H1 (cell line): ENCODE results near the gene NID1. TPM values are rescaled to one million over a fixed set of nuclear protein-coding genes. Genes with fewer than 3 reads are reported as not detected.

ENCODE experiments used
- CTCF ChIA-PET: fragments of 300-600 bp; sonication (Branson Sonifier 250); formaldehyde crosslinking; loops from one replicate; lab custom pipeline; 2021; ENCODE audit not compliant: partially characterized antibody; lab: Charles Lee
- POLR2A ChIA-PET: fragments of 300-600 bp; sonication (Branson Sonifier 250); formaldehyde crosslinking; loops from one replicate; lab custom pipeline; 2021; ENCODE audit warnings: inconsistent platforms; ENCODE audit not compliant: partially characterized antibody; lab: Charles Lee
- DNase-seq, 2 experiments: peaks; one replicate each; pipeline versions ENCODE4 v3.0.0 to v3.0.0-alpha.2; 2010 to 2022; ENCODE audit warnings: low spot score in 2 of 2, low read depth in 1 of 2, mixed read lengths in 1 of 2
- FAIRE-seq: peaks from 2 replicates; lab custom pipeline; 2011; peaks lifted over from hg19 to GRCh38; lab: Jason Lieb, UNC
- H2AFZ ChIP-seq: 2 replicates; pipeline ENCODE4 v1.8.1; 2012; ENCODE audit warnings: low read length, inconsistent platforms
- H2AK5ac ChIP-seq: 2 replicates; pipeline ENCODE4 v1.6.1; 2013; ENCODE audit warnings: low read depth, low read length
- H2BK120ac ChIP-seq: replicated peaks from 2 replicates; pipeline ENCODE3; 2013; ENCODE audit warnings: low read depth, low read length, inconsistent platforms
- H2BK12ac ChIP-seq: 2 replicates; pipeline ENCODE4 v1.6.1; 2013; ENCODE audit warnings: low read depth, low read length
- H2BK15ac ChIP-seq: 2 replicates; pipeline ENCODE4 v1.6.1; 2013; ENCODE audit warnings: low read length
- H2BK20ac ChIP-seq: 2 replicates; pipeline ENCODE4 v1.6.1; 2013; ENCODE audit warnings: low read length
- H2BK5ac ChIP-seq: 2 replicates; pipeline ENCODE4 v1.6.1; 2013; ENCODE audit warnings: low read depth, low read length
- H3K14ac ChIP-seq: 2 replicates; pipeline ENCODE4 v1.6.1; 2013; ENCODE audit warnings: inconsistent platforms; ENCODE audit not compliant: insufficient read length
- H3K18ac ChIP-seq: 2 replicates; pipeline ENCODE4 v1.6.1; 2013; ENCODE audit warnings: low read length; ENCODE audit errors: extremely low read depth
- H3K23ac ChIP-seq: 2 replicates; pipeline ENCODE4 v1.6.1; 2013; ENCODE audit warnings: inconsistent platforms; ENCODE audit not compliant: insufficient read length
- H3K23me2 ChIP-seq: 2 replicates; pipeline ENCODE4 v1.6.1; 2013; ENCODE audit warnings: low read depth, low read length
- H3K27ac ChIP-seq: 2 replicates; pipeline ENCODE4 v1.6.1; 2011; ENCODE audit warnings: low read depth, low read length, inconsistent platforms
- H3K27me3 ChIP-seq, 4 experiments: replicated peaks in 1 of 4; 1 replicate in 1 of 4; 2 replicates in 3 of 4; pipeline versions ENCODE4 v1.6.1 to v1.8.1; 2011 to 2013; ENCODE audit warnings: low read length in 3 of 4, mild to moderate bottlenecking in 3 of 4, inconsistent platforms in 2 of 4, mixed read lengths in 2 of 4, moderate library complexity in 1 of 4; ENCODE audit not compliant: control insufficient read depth in 3 of 4, insufficient read depth in 3 of 4; ENCODE audit errors: extremely low read depth in 1 of 4
- H3K36me3 ChIP-seq, 4 experiments: 2 replicates each; pipeline versions ENCODE4 v1.6.1 to v1.8.1; 2011 to 2013; ENCODE audit warnings: mild to moderate bottlenecking in 4 of 4, low read length in 3 of 4, moderate library complexity in 2 of 4, control low read depth in 1 of 4, inconsistent platforms in 1 of 4; ENCODE audit not compliant: insufficient read depth in 4 of 4, control insufficient read depth in 2 of 4
- H3K4ac ChIP-seq: replicated peaks from 2 replicates; pipeline ENCODE3; 2013; ENCODE audit warnings: low read length, low read depth, mixed read lengths, inconsistent platforms; ENCODE audit not compliant: insufficient read length
- H3K4me1 ChIP-seq, 4 experiments: replicated peaks in 1 of 4; 1 replicate in 1 of 4; 2 replicates in 3 of 4; pipeline versions ENCODE4 v1.6.1 to v1.8.1; 2011 to 2013; ENCODE audit warnings: low read length in 3 of 4, inconsistent platforms in 2 of 4, mixed read lengths in 1 of 4; ENCODE audit not compliant: insufficient read depth in 4 of 4, control insufficient read depth in 3 of 4
- H3K4me2 ChIP-seq, 2 experiments: 2 replicates each; pipeline versions ENCODE4 v1.6.1 to v1.8.1; 2011 to 2013; ENCODE audit warnings: low read depth in 2 of 2, low read length in 2 of 2, control low read depth in 1 of 2, inconsistent platforms in 1 of 2, mild to moderate bottlenecking in 1 of 2; ENCODE audit not compliant: insufficient read depth in 1 of 2
- H3K4me3 ChIP-seq, 4 experiments: fragments of 200-600, 300-600 bp in 1 of 4; sonication (generic), shearing (Covaris generic), sonication (Bioruptor Twin) in 1 of 4; 2 replicates each; pipeline versions ENCODE4 v1.5.1 to v1.8.1; 2011 to 2016; ENCODE audit warnings: low read length in 4 of 4, low read depth in 3 of 4, control low read depth in 2 of 4, inconsistent platforms in 2 of 4, mild to moderate bottlenecking in 2 of 4, mixed read lengths in 1 of 4, moderate library complexity in 1 of 4; ENCODE audit not compliant: insufficient read depth in 2 of 4; ENCODE audit errors: extremely low read depth in 1 of 4
- H3K56ac ChIP-seq: replicated peaks from 2 replicates; pipeline ENCODE3; 2013; ENCODE audit warnings: low read depth, mild to moderate bottlenecking, mixed read lengths, low read length, inconsistent platforms; ENCODE audit not compliant: insufficient read length
- H3K79me1 ChIP-seq: 2 replicates; pipeline ENCODE4 v1.6.1; 2013; ENCODE audit warnings: low read depth, low read length, control low read depth
- H3K79me2 ChIP-seq, 2 experiments: 2 replicates each; pipeline versions ENCODE4 v1.6.1 to v1.8.1; 2012 to 2013; ENCODE audit warnings: low read length in 2 of 2, mild to moderate bottlenecking in 2 of 2, inconsistent platforms in 1 of 2; ENCODE audit not compliant: insufficient read depth in 2 of 2, control insufficient read depth in 1 of 2
- H3K9ac ChIP-seq, 4 experiments: replicated peaks in 1 of 4; 1 replicate in 1 of 4; 2 replicates in 3 of 4; pipeline versions ENCODE4 v1.6.1 to v1.8.1; 2011 to 2013; ENCODE audit warnings: low read depth in 3 of 4, low read length in 3 of 4, control low read depth in 2 of 4, mild to moderate bottlenecking in 2 of 4, moderate library complexity in 2 of 4, inconsistent platforms in 1 of 4; ENCODE audit errors: extremely low read depth in 1 of 4
- H3K9me3 ChIP-seq, 2 experiments: 2 replicates each; pipeline versions ENCODE4 v1.6.1 to v1.8.1; 2012 to 2013; ENCODE audit warnings: mild to moderate bottlenecking in 2 of 2, moderate library complexity in 2 of 2, control low read depth in 1 of 2, inconsistent platforms in 1 of 2, low read depth in 1 of 2, low read length in 1 of 2, mixed read lengths in 1 of 2; ENCODE audit not compliant: insufficient read depth in 2 of 2
- H4K20me1 ChIP-seq, 2 experiments: replicated peaks in 1 of 2; 2 replicates each; pipeline versions ENCODE3 to v1.8.1; 2011 to 2013; ENCODE audit warnings: inconsistent platforms in 2 of 2, low read length in 2 of 2, mild to moderate bottlenecking in 1 of 2; ENCODE audit not compliant: insufficient read depth in 2 of 2, control insufficient read depth in 1 of 2
- H4K5ac ChIP-seq: 2 replicates; pipeline ENCODE4 v1.6.1; 2013; ENCODE audit warnings: low read length, low read depth, mixed read lengths, inconsistent platforms; ENCODE audit not compliant: insufficient read length
- H4K8ac ChIP-seq: 2 replicates; pipeline ENCODE4 v1.8.0; 2013; ENCODE audit warnings: mild to moderate bottlenecking, moderate library complexity, low read length, inconsistent platforms; ENCODE audit not compliant: insufficient read depth; ENCODE audit errors: extremely low read depth
- H4K91ac ChIP-seq: replicated peaks from 2 replicates; pipeline ENCODE3; 2013; ENCODE audit warnings: low read length, mixed read lengths, inconsistent platforms; ENCODE audit not compliant: insufficient read length
- ATF2 ChIP-seq: IDR thresholded peaks from 2 replicates; pipeline ENCODE4 v1.6.1; 2012; ENCODE audit warnings: low read length, inconsistent platforms
- ATF3 ChIP-seq: IDR thresholded peaks from 2 replicates; pipeline ENCODE4 v1.6.1; 2011; ENCODE audit warnings: low read depth, mild to moderate bottlenecking, low read length; ENCODE audit not compliant: insufficient read depth
- CBX5 ChIP-seq: fragments of 300-800, 300-1000 bp; sonication (generic); IDR thresholded peaks from 2 replicates; pipeline ENCODE4 v1.7.1; 2016; ENCODE audit warnings: antibody characterized with exemption, low read length, low read depth
- CBX8 ChIP-seq: fragments of 300-800, 300-1000 bp; sonication (generic); IDR thresholded peaks from 2 replicates; pipeline ENCODE4 v1.7.1; 2016; ENCODE audit warnings: low read depth, low read length, borderline replicate concordance
- KDM5A ChIP-seq: fragments of 200-600 bp; IDR thresholded peaks from 2 replicates; pipeline ENCODE4 v1.7.1; 2012; ENCODE audit warnings: mild to moderate bottlenecking, low read length, inconsistent platforms, mixed read lengths
- RBBP5 ChIP-seq: IDR thresholded peaks from 2 replicates; pipeline ENCODE4 v1.7.1; 2012; ENCODE audit warnings: low read depth, mild to moderate bottlenecking, inconsistent platforms, low read length, moderate library complexity, borderline replicate concordance
- RFX5 ChIP-seq: IDR thresholded peaks from 2 replicates; pipeline ENCODE4 v1.6.1; 2011; ENCODE audit warnings: low read depth, low read length, improper control_type of control experiment, borderline replicate concordance
- WGBS, 2 experiments: shearing (Covaris generic) in 1 of 2; methylation state at CpG; one replicate each; pipeline versions ENCODE4 v1.1.6 to v1.1.7; 2013 to 2015; ENCODE audit warnings: low lambda C conversion rate in 2 of 2, mixed read lengths in 2 of 2, inconsistent platforms in 1 of 2, low coverage in 1 of 2, missing lambda C conversion rate in 1 of 2; ENCODE audit not compliant: insufficient replicate concordance in 2 of 2, insufficient coverage in 1 of 2, insufficient read length in 1 of 2; ENCODE audit errors: extremely low coverage in 1 of 2, missing lambda C conversion rate in 1 of 2; 5-methylcytosine and 5-hydroxymethylcytosine counted together
- polyA plus RNA-seq, 7 experiments: library from polyadenylated mRNA; depleted of rRNA in 3 of 7; stranded (reverse) in 5 of 7; unstranded in 2 of 7; fragments of >200 nt in 5 of 7; fragments of 200-250 nt in 2 of 7; gene quantifications; 1 replicate in 5 of 7; 2 replicates in 1 of 7; 4 replicates in 1 of 7; pipeline versions ENCODE4 v1.2.1 to v1.2.3, GENCODE V29; 2011 to 2013; ENCODE audit warnings: missing spikeins in 2 of 7, mixed read lengths in 2 of 7
- total RNA-seq: library from RNA; stranded (reverse); fragmentation: NEBNext Ultra II Directional; extraction: Animal tissue kit (Norgen Biotek cat#: 25700); gene quantifications from 2 replicates; pipeline ENCODE4 v1.2.1, GENCODE V29; 2021

The NID1 gene
- total and polyA plus RNA-seq, 2 of the 8 experiments (the other 6 are each of a cell fraction or from before 2014, with no cell fraction given) = 20.9 to 25.4 TPM

- DNase-seq = no peak
- Histone ChIP-seq H3K9ac (no peak overlapping the region), H2AFZ (no peak overlapping the region)
- TF ChIP-seq ATF3 (no peak), KDM5A (no peak), RFX5 (no peak), CBX5 (no peak), ATF2 (no peak), RBBP5 (no peak), CBX8 (no peak)
- TF ChIP-seq, all 59 proteins: peak for 0
- Histone ChIP-seq H2BK15ac (no peak overlapping the region), H3K4me3 (no peak overlapping the region), H2BK120ac (no peak overlapping the region), H3K4ac (no peak overlapping the region), H4K5ac (no peak overlapping the region), H3K56ac (no peak overlapping the region), H2BK12ac (no peak overlapping the region), H3K4me2 (no peak overlapping the region), H4K91ac (no peak overlapping the region), H3K14ac (no peak overlapping the region), H3K23ac (no peak overlapping the region), H3K79me2 (no peaks in the 10 kb centered on the region), H2BK20ac (no peak overlapping the region), H3K23me2 (no peaks in the 10 kb centered on the region), H3K27ac (no peak overlapping the region), H3K27me3 (no peaks in the 10 kb centered on the region), H2AK5ac (no peak overlapping the region), H2BK5ac (no peak overlapping the region), H4K8ac (no peak overlapping the region), H3K79me1 (no peaks in the 10 kb centered on the region), H4K20me1 (no peaks in the 10 kb centered on the region), H3K36me3 (no peaks in the 10 kb centered on the region; a peak in 1 of 8 replicates), H3K18ac (no peak overlapping the region), H3K4me1 (no peaks in the 10 kb centered on the region), H3K9me3 (no peaks in the 10 kb centered on the region)
- FAIRE-seq = no peak
- WGBS, 2 experiments = 90% methylated on average over 5 of the region's 5 CpGs; no CpG with 5 or more reads in 1 of the 2 experiments
- ChIA-PET CTCF (no interaction called here), POLR2A (interaction anchor here (0.8 kb wide), 1 partner anchor 10 kb away, joined by 5 read pairs; no protein-coding TSS in a partner anchor)
These were observed 55.7 kb downstream of the NID1 start for GRCh38 chr1:236009191-236009590.
